H9 (cell line): Measurements from ENCODE around the gene SMARCAL1. TPM values are rescaled to one million over a fixed set of nuclear protein-coding genes. Genes with fewer than 3 reads are reported as not detected.

Source experiments
- DNase-seq: peaks from one replicate; pipeline ENCODE4 v3.0.0-alpha.2; 2017
- H2AFZ ChIP-seq: one replicate; pipeline ENCODE4 v1.6.1; 2013; ENCODE audit warnings: mild to moderate bottlenecking, low read length, control low read depth, moderate library complexity
- H2AK5ac ChIP-seq: 2 replicates; pipeline ENCODE4 v1.6.1; 2013; ENCODE audit warnings: low read length, control low read depth, mixed read lengths; ENCODE audit not compliant: insufficient read length
- H2BK120ac ChIP-seq: one replicate; pipeline ENCODE4 v1.6.1; 2013; ENCODE audit warnings: low read depth, mild to moderate bottlenecking, low read length, control low read depth, inconsistent platforms; ENCODE audit not compliant: poor library complexity, severe bottlenecking
- H2BK12ac ChIP-seq: 2 replicates; pipeline ENCODE4 v1.6.1; 2013; ENCODE audit warnings: low read length, control low read depth, mixed read lengths, low read depth; ENCODE audit not compliant: insufficient read length
- H2BK15ac ChIP-seq: 2 replicates; pipeline ENCODE4 v1.6.1; 2013; ENCODE audit warnings: low read depth, low read length, control low read depth
- H2BK20ac ChIP-seq: one replicate; pipeline ENCODE4 v1.6.1; 2013; ENCODE audit warnings: low read depth, mild to moderate bottlenecking, low read length, control low read depth, inconsistent platforms; ENCODE audit not compliant: poor library complexity, severe bottlenecking
- H2BK5ac ChIP-seq: 2 replicates; pipeline ENCODE4 v1.6.1; 2013; ENCODE audit warnings: low read length, control low read depth, mixed read lengths; ENCODE audit not compliant: insufficient read length
- H3K14ac ChIP-seq: 2 replicates; pipeline ENCODE4 v1.6.1; 2013; ENCODE audit warnings: low read length, control low read depth; ENCODE audit not compliant: insufficient read depth
- H3K18ac ChIP-seq: 2 replicates; pipeline ENCODE4 v1.6.1; 2013; ENCODE audit warnings: low read depth, mild to moderate bottlenecking, mixed read lengths, low read length, control low read depth; ENCODE audit not compliant: insufficient read length
- H3K23ac ChIP-seq: 2 replicates; pipeline ENCODE4 v1.6.1; 2013; ENCODE audit warnings: low read length, control low read depth, mixed read lengths, low read depth; ENCODE audit not compliant: insufficient read length
- H3K23me2 ChIP-seq: 2 replicates; pipeline ENCODE4 v1.6.1; 2013; ENCODE audit warnings: low read depth, mild to moderate bottlenecking, mixed read lengths, low read length, control low read depth; ENCODE audit not compliant: insufficient read length, poor library complexity, severe bottlenecking
- H3K27ac ChIP-seq: 2 replicates; pipeline ENCODE4 v1.5.1; 2013; ENCODE audit warnings: low read length, control low read depth, mixed read lengths, low read depth; ENCODE audit not compliant: insufficient read length
- H3K27me3 ChIP-seq: 2 replicates; pipeline ENCODE4 v1.6.1; 2013; ENCODE audit warnings: low read length, control low read depth, inconsistent platforms; ENCODE audit not compliant: insufficient read depth
- H3K4ac ChIP-seq: 2 replicates; pipeline ENCODE4 v1.6.1; 2013; ENCODE audit warnings: low read depth, mild to moderate bottlenecking, control low read depth, inconsistent platforms, low read length, moderate library complexity
- H3K4me1 ChIP-seq: 2 replicates; pipeline ENCODE4 v1.6.1; 2013; ENCODE audit warnings: low read length, control low read depth, inconsistent platforms; ENCODE audit not compliant: insufficient read depth
- H3K4me2 ChIP-seq: 2 replicates; pipeline ENCODE4 v1.6.1; 2013; ENCODE audit warnings: low read length, control low read depth, mixed read lengths; ENCODE audit not compliant: insufficient read length, insufficient read depth
- H3K56ac ChIP-seq: 2 replicates; pipeline ENCODE4 v1.6.1; 2013; ENCODE audit warnings: low read depth, mild to moderate bottlenecking, mixed read lengths, low read length, control low read depth; ENCODE audit not compliant: insufficient read length
- H3K79me1 ChIP-seq: 2 replicates; pipeline ENCODE4 v1.6.1; 2013; ENCODE audit warnings: low read depth, mild to moderate bottlenecking, moderate library complexity, low read length, control low read depth, inconsistent platforms; ENCODE audit not compliant: insufficient read depth, poor library complexity, severe bottlenecking
- H3K79me2 ChIP-seq: 2 replicates; pipeline ENCODE4 v1.6.1; 2013; ENCODE audit warnings: low read length, control low read depth, inconsistent platforms; ENCODE audit not compliant: insufficient read depth
- H3K9ac ChIP-seq: 2 replicates; pipeline ENCODE4 v1.6.1; 2013; ENCODE audit warnings: low read length, control low read depth, mixed read lengths; ENCODE audit not compliant: insufficient read length; ENCODE audit errors: extremely low read depth
- H3K9me3 ChIP-seq: one replicate; pipeline ENCODE4 v1.6.1; 2013; ENCODE audit warnings: low read depth, low read length, inconsistent platforms; ENCODE audit not compliant: control insufficient read depth
- H3T11ph ChIP-seq: one replicate; pipeline ENCODE4 v1.6.1; 2013; ENCODE audit warnings: mild to moderate bottlenecking, low read length, control low read depth, inconsistent platforms
- H4K20me1 ChIP-seq: one replicate; pipeline ENCODE4 v1.6.1; 2013; ENCODE audit not compliant: control insufficient read depth, insufficient read length, insufficient read depth
- H4K5ac ChIP-seq: 2 replicates; pipeline ENCODE4 v1.6.1; 2013; ENCODE audit warnings: low read depth, mild to moderate bottlenecking, mixed read lengths, low read length, control low read depth; ENCODE audit not compliant: insufficient read length
- H4K8ac ChIP-seq: replicated peaks from 2 replicates; pipeline ENCODE4 v1.6.1; 2013; ENCODE audit warnings: low read length, control low read depth, mixed read lengths, low read depth; ENCODE audit not compliant: insufficient read length
- H4K91ac ChIP-seq: 2 replicates; pipeline ENCODE4 v1.6.1; 2013; ENCODE audit warnings: low read depth, mild to moderate bottlenecking, moderate library complexity, mixed read lengths, low read length, control low read depth; ENCODE audit not compliant: insufficient read length
- H3K27ac Mint-ChIP-seq, 3 experiments: 2 replicates in 2 of 3; 3 replicates in 1 of 3; pipeline ENCODE4 v1.8.0; 2020 to 2021; ENCODE audit warnings: mixed read lengths in 3 of 3, mild to moderate bottlenecking in 1 of 3, moderate library complexity in 1 of 3
- H3K27me3 Mint-ChIP-seq: 2 replicates; pipeline ENCODE4 v1.8.0; 2021; ENCODE audit warnings: low read depth, mild to moderate bottlenecking, moderate library complexity, mixed read lengths
- H3K36me3 Mint-ChIP-seq, 3 experiments: 2 replicates in 2 of 3; 3 replicates in 1 of 3; pipeline ENCODE4 v1.8.0; 2020 to 2021; ENCODE audit warnings: low read depth in 3 of 3, mixed read lengths in 3 of 3; ENCODE audit not compliant: insufficient read depth in 1 of 3
- H3K4me1 Mint-ChIP-seq, 2 experiments: 2 replicates each; pipeline ENCODE4 v1.8.0; 2020; ENCODE audit warnings: mixed read lengths in 2 of 2
- H3K4me3 Mint-ChIP-seq, 2 experiments: 2 replicates in 1 of 2; 3 replicates in 1 of 2; pipeline ENCODE4 v1.8.0; 2020 to 2021; ENCODE audit warnings: mild to moderate bottlenecking in 2 of 2, mixed read lengths in 2 of 2, moderate library complexity in 1 of 2
- H3K9me3 Mint-ChIP-seq, 2 experiments: 2 replicates in 1 of 2; 3 replicates in 1 of 2; pipeline ENCODE4 v1.8.0; 2020; ENCODE audit warnings: mild to moderate bottlenecking in 2 of 2, mixed read lengths in 2 of 2, moderate library complexity in 1 of 2
- WGBS: extraction: QIAGEN DNeasy Blood & Tissue Kit; methylation state at CpG from one replicate; pipeline ENCODE4 v1.1.7; 2013; ENCODE audit warnings: missing lambda C conversion rate, low lambda C conversion rate, mixed read lengths; ENCODE audit not compliant: insufficient read length; ENCODE audit errors: extremely low coverage; 5-methylcytosine and 5-hydroxymethylcytosine counted together
- total RNA-seq: library from RNA; stranded (reverse); gene quantifications from 2 replicates; pipeline ENCODE4 v1.2.1, GENCODE V29; 2021
- TF ChIP-seq, protein P1 (sequence below): fragments of 200-600 bp; sonication (generic); conservative IDR thresholded peaks from 3 replicates; pipeline ENCODE4 v1.8.0; 2021; ENCODE audit warnings: antibody characterized with exemption, mild to moderate bottlenecking

Gene SMARCAL1
- total RNA-seq, 1 experiment from 2014 or later, result 16.5 TPM

- Histone ChIP-seq H2AK5ac (no peak overlapping the region), H3K18ac (no peak overlapping the region), H3K23me2 (no peaks in the 10 kb centered on the region), H3K9me3 (no peaks in the 10 kb centered on the region), H2BK20ac (no peak overlapping the region), H3K14ac (no peak overlapping the region), H2AFZ (no peak overlapping the region), H3K79me1 (no peaks in the 10 kb centered on the region), H4K91ac (no peak overlapping the region), H3K27ac (no peak overlapping the region), H3K4me2 (no peak overlapping the region), H3T11ph (no peak overlapping the region), H2BK12ac (no peak overlapping the region), H3K27me3 (no peaks in the 10 kb centered on the region), H3K9ac (no peak overlapping the region), H2BK5ac (no peak overlapping the region), H4K8ac (no peak overlapping the region), H4K20me1 (no peaks in the 10 kb centered on the region), H3K4ac (no peak overlapping the region), H3K23ac (no peak overlapping the region), H3K4me1 (no peaks in the 10 kb centered on the region), H4K5ac (no peak overlapping the region), H3K79me2 (no peaks in the 10 kb centered on the region), H2BK120ac (no peak overlapping the region), H3K56ac (no peak overlapping the region), H2BK15ac (no peak overlapping the region)
- H3K4me1 Mint-ChIP-seq, result no peaks in the 10 kb centered on the region
- H3K27ac Mint-ChIP-seq, result no peak overlapping the region
- no CpG with 5 or more reads among the region's 4 CpGs for WGBS
- no peaks in the 10 kb centered on the region for H3K27me3 Mint-ChIP-seq
- peaks cover 0 to 17% (median 4%) of the 10 kb centered on the region in 3 experiments; a peak in 3 of 7 replicates for H3K36me3 Mint-ChIP-seq
- no peaks in the 10 kb centered on the region for H3K9me3 Mint-ChIP-seq
- H3K4me3 Mint-ChIP-seq, result no peak overlapping the region
- TF ChIP-seq, protein P1, sequence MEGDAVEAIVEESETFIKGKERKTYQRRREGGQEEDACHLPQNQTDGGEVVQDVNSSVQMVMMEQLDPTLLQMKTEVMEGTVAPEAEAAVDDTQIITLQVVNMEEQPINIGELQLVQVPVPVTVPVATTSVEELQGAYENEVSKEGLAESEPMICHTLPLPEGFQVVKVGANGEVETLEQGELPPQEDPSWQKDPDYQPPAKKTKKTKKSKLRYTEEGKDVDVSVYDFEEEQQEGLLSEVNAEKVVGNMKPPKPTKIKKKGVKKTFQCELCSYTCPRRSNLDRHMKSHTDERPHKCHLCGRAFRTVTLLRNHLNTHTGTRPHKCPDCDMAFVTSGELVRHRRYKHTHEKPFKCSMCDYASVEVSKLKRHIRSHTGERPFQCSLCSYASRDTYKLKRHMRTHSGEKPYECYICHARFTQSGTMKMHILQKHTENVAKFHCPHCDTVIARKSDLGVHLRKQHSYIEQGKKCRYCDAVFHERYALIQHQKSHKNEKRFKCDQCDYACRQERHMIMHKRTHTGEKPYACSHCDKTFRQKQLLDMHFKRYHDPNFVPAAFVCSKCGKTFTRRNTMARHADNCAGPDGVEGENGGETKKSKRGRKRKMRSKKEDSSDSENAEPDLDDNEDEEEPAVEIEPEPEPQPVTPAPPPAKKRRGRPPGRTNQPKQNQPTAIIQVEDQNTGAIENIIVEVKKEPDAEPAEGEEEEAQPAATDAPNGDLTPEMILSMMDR, result no peak
- DNase-seq, result no peak
These were observed 55.6 kb downstream of the SMARCAL1 start for GRCh38 chr2:216467845-216468244.
